Measurements from ENCODE around the gene FTSJ3. TPM values are rescaled to one million over a fixed set of nuclear protein-coding genes. Genes with fewer than 3 reads are reported as not detected.

FTSJ3 gene
- total and polyA plus RNA-seq, 2 experiments from 2014 or later, result 29.2 to 61.5 TPM

GRCh38 chr17:63837480-63837879 lies 10.0 kb upstream of the FTSJ3 start:
- Histone ChIP-seq H3K79me2 (replicated peaks; ENCODE audit: insufficient read depth) (peaks cover 44% of the 10 kb centered on the region), H3K27ac (ENCODE audit: low read depth) (no peak overlapping the region), H4K20me1 (replicated peaks; ENCODE audit: insufficient read depth) (peaks cover 7% of the 10 kb centered on the region; the same call in 1 of the 2 replicates), H3K27me3 (ENCODE audit: insufficient read depth) (no peaks in the 10 kb centered on the region), H3F3A (replicated peaks; ENCODE audit: low read depth) (0 out of 2 replicates have a peak, but pooled peaks cover 8% of the 10 kb centered on the region), H2AFZ (no peak overlapping the region), H3K4me2 (no peak overlapping the region), H3K36me3 (ENCODE audit: insufficient read depth) (peaks cover 5% of the 10 kb centered on the region; the same call in 1 of the 2 replicates), H3K4me3 (no peak overlapping the region), H3K9me2 (ENCODE audit: insufficient read depth) (no peaks in the 10 kb centered on the region), H3K4me1 (ENCODE audit: insufficient read depth) (peaks cover 28% of the 10 kb centered on the region)
- no peak overlapping the region for H3K27ac Mint-ChIP-seq
- DNase-seq (ENCODE audit: low spot score) (no peak), ATAC-seq (no peak)
- H3K9me3 Mint-ChIP-seq, result no peaks in the 10 kb centered on the region
- H3K27me3 Mint-ChIP-seq (ENCODE audit: insufficient read depth, low read depth, poor library complexity), result peaks cover 28% of the 10 kb centered on the region
- TF ChIP-seq ZNF331 (CRISPR knock-in tag; IDR thresholded peaks at IDR 0.05; ENCODE audit: low read depth) (no peak), STAT1 (IDR thresholded peaks at IDR 0.05; ENCODE audit: unreplicated experiment) (no peak), ZNF114 (CRISPR knock-in tag; IDR thresholded peaks at IDR 0.05) (no peak), REST (IDR thresholded peaks at IDR 0.05; ENCODE audit: unreplicated experiment) (no peak), ZNF462 (CRISPR knock-in tag; IDR thresholded peaks at IDR 0.05) (no peak), EZH2phosphoT487 (IDR thresholded peaks at IDR 0.05; ENCODE audit: unreplicated experiment) (no peak), EZH2 (IDR thresholded peaks at IDR 0.05; ENCODE audit: low read depth, unreplicated experiment) (no peak), CTCF (conservative IDR thresholded peaks at IDR 0.05; ENCODE audit: low read depth in 2 of 2) (no peak), JUNB (IDR thresholded peaks at IDR 0.05; ENCODE audit: unreplicated experiment) (no peak), CREB1 (CRISPR knock-in tag; IDR thresholded peaks at IDR 0.05; ENCODE audit: low read depth) (no peak), ETS1 (IDR thresholded peaks at IDR 0.05) (no peak), POLR2AphosphoS5 (IDR thresholded peaks at IDR 0.05; ENCODE audit: low read depth) (no peak), NANOG (IDR thresholded peaks at IDR 0.05; ENCODE audit: borderline replicate concordance) (no peak)
- peaks cover 45% of the 10 kb centered on the region for H3K36me3 Mint-ChIP-seq (ENCODE audit: low read depth)
- no peak overlapping the region for H3K4me3 Mint-ChIP-seq
- H3K4me1 Mint-ChIP-seq, result peaks cover 34% of the 10 kb centered on the region
